CD14-positive monocyte (primary cell): ENCODE results near the gene EFCAB10. TPM values are rescaled to one million over a fixed set of nuclear protein-coding genes. Genes with fewer than 3 reads are reported as not detected.
"Not testable (repeated sequence)": the region's sequence is repeated elsewhere in the genome, so short reads cannot be mapped to it uniquely, and the experiment has no call there.

Source experiments
- DNase-seq, 3 donors: peaks; one replicate each; pipeline ENCODE4 v3.0.0-alpha.2; 2011 to 2022
- H2AFZ ChIP-seq: 2 replicates; pipeline ENCODE4 v1.6.0; 2012; ENCODE audit warnings: mild to moderate bottlenecking, low read depth, low read length, inconsistent platforms; ENCODE audit not compliant: insufficient read depth, poor library complexity, severe bottlenecking
- H3K27ac ChIP-seq, 2 donors: 1 replicate in 1 of 2; 2 replicates in 1 of 2; pipeline ENCODE4 v1.5.1; 2012 to 2013; ENCODE audit warnings: low read length in 2 of 2, control low read depth in 1 of 2, inconsistent platforms in 1 of 2, low read depth in 1 of 2, mild to moderate bottlenecking in 1 of 2
- H3K27me3 ChIP-seq, 2 donors: one replicate each; pipeline versions ENCODE4 v1.6.0 to v1.6.1; 2011 to 2013; ENCODE audit warnings: low read length in 2 of 2; ENCODE audit not compliant: control insufficient read depth in 2 of 2, insufficient read depth in 2 of 2
- H3K36me3 ChIP-seq, 2 donors: replicated peaks in 1 of 2; 1 replicate in 1 of 2; 2 replicates in 1 of 2; pipeline versions ENCODE4 v1.5.1 to v1.6.1; 2012 to 2013; ENCODE audit warnings: low read length in 2 of 2, control low read depth in 1 of 2, inconsistent platforms in 1 of 2, mild to moderate bottlenecking in 1 of 2; ENCODE audit not compliant: insufficient read depth in 2 of 2, control insufficient read depth in 1 of 2
- H3K4me1 ChIP-seq, 2 donors: 1 replicate in 1 of 2; 2 replicates in 1 of 2; pipeline versions ENCODE4 v1.5.1 to v1.6.1; 2012 to 2013; ENCODE audit warnings: low read length in 2 of 2, control low read depth in 1 of 2, inconsistent platforms in 1 of 2, mild to moderate bottlenecking in 1 of 2, moderate library complexity in 1 of 2; ENCODE audit not compliant: insufficient read depth in 2 of 2, control insufficient read depth in 1 of 2
- H3K4me2 ChIP-seq: replicated peaks from 2 replicates; pipeline ENCODE3; 2012; ENCODE audit warnings: low read length, moderate library complexity, mild to moderate bottlenecking; ENCODE audit not compliant: poor library complexity, severe bottlenecking; ENCODE audit errors: extremely low read depth
- H3K4me3 ChIP-seq, 3 experiments: fragments of 200-600 bp in 1 of 3; sonication (generic) in 1 of 3; replicated peaks in 1 of 3; 1 replicate in 2 of 3; 2 replicates in 1 of 3; pipeline ENCODE4 v1.5.1; 2011 to 2013; ENCODE audit warnings: low read length in 3 of 3, mild to moderate bottlenecking in 3 of 3, control low read depth in 2 of 3, low read depth in 2 of 3, inconsistent platforms in 1 of 3, moderate library complexity in 1 of 3
- H3K79me2 ChIP-seq: 2 replicates; pipeline ENCODE4 v1.6.0; 2012; ENCODE audit warnings: mild to moderate bottlenecking, control low read depth, inconsistent platforms, low read length, moderate library complexity; ENCODE audit not compliant: insufficient read depth
- H3K9ac ChIP-seq: 2 replicates; pipeline ENCODE4 v1.6.0; 2017; ENCODE audit warnings: low read length, mild to moderate bottlenecking; ENCODE audit not compliant: insufficient read depth, poor library complexity, severe bottlenecking
- H3K9me3 ChIP-seq, 2 donors: replicated peaks in 1 of 2; 1 replicate in 1 of 2; 2 replicates in 1 of 2; pipeline versions ENCODE4 v1.5.1 to v1.6.1; 2012 to 2013; ENCODE audit warnings: low read length in 2 of 2, control low read depth in 1 of 2; ENCODE audit not compliant: control insufficient read depth in 1 of 2, insufficient read depth in 1 of 2
- H4K20me1 ChIP-seq: 2 replicates; pipeline ENCODE4 v1.6.0; 2012; ENCODE audit warnings: mild to moderate bottlenecking, low read length, control low read depth, moderate library complexity; ENCODE audit not compliant: insufficient read depth
- H3K27ac Mint-ChIP-seq, 7 donors: one replicate each; pipeline ENCODE4 v1.8.0; 2020; ENCODE audit warnings: mild to moderate bottlenecking in 7 of 7, mixed read lengths in 7 of 7, moderate library complexity in 6 of 7, inconsistent platforms in 2 of 7
- H3K27me3 Mint-ChIP-seq, 3 donors: one replicate each; pipeline ENCODE4 v1.8.0; 2021 to 2022; ENCODE audit warnings: low read depth in 3 of 3, mild to moderate bottlenecking in 3 of 3, mixed read lengths in 3 of 3, moderate library complexity in 3 of 3, inconsistent platforms in 1 of 3
- H3K36me3 Mint-ChIP-seq, 2 donors: one replicate each; pipeline ENCODE4 v1.8.0; 2020; ENCODE audit warnings: mixed read lengths in 2 of 2, inconsistent platforms in 1 of 2, mild to moderate bottlenecking in 1 of 2
- H3K4me1 Mint-ChIP-seq: one replicate; pipeline ENCODE4 v1.8.0; 2020; ENCODE audit warnings: mild to moderate bottlenecking, mixed read lengths
- H3K4me3 Mint-ChIP-seq, 2 donors: one replicate each; pipeline ENCODE4 v1.8.0; 2020; ENCODE audit warnings: mild to moderate bottlenecking in 2 of 2, mixed read lengths in 2 of 2, moderate library complexity in 1 of 2
- H3K9me3 Mint-ChIP-seq, 7 donors: one replicate each; pipeline ENCODE4 v1.8.0; 2020 to 2022; ENCODE audit warnings: mixed read lengths in 7 of 7, mild to moderate bottlenecking in 6 of 7, moderate library complexity in 6 of 7, inconsistent platforms in 2 of 7
- WGBS: methylation state at CpG from one replicate; pipeline ENCODE4 v1.1.5; 2013; ENCODE audit warnings: missing lambda C conversion rate; ENCODE audit not compliant: insufficient coverage; 5-methylcytosine and 5-hydroxymethylcytosine counted together
- intact Hi-C, 2 donors: fragments of 100-400 bp; cut with micrococcal nuclease; formaldehyde crosslinking; loops; one replicate each; pipeline versions ENCODE4 v1.15.0 to v1.15.1; 2023
- polyA plus RNA-seq, 3 donors: library from polyadenylated mRNA; depleted of rRNA in 1 of 3; unstranded in 2 of 3; stranded (reverse) in 1 of 3; fragments of 300-500 nt in 2 of 3; fragments of >200 nt in 1 of 3; fragmentation: Illumina TruSeq in 2 of 3; gene quantifications; 1 replicate in 2 of 3; 2 replicates in 1 of 3; pipeline ENCODE4 v1.2.3, GENCODE V29; 2012 to 2021
- TF ChIP-seq, protein P1 (sequence below): fragments of 200-600 bp; IDR thresholded peaks from one replicate; pipeline ENCODE4 v1.8.0; 2022; ENCODE audit warnings: antibody characterized with exemption, mild to moderate bottlenecking

Gene EFCAB10
- polyA plus RNA-seq, 3 donors, result not detected

DNA sequence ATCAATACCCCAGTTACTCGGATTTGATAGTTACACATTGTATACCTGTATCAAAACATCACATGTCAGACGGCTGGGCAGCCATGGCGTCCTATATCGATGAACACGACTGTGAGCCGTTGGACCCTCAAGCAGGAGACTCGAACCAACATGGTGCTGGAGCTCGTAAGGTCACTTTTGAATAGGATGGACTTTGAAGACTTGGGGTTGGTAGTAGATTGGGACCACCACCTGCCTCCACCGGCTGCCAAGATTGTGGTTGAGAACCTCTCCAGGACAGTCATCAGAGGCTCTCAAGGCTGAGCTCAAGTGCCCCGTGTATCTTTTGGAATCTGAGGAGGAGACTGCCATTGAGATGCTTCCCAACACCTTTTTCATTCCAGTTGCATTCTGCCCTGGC, 51.2 kb downstream of the EFCAB10 start:
- intact Hi-C loops, result no loop called here
- peaks cover 25% of the 10 kb centered on the region for H3K4me1 Mint-ChIP-seq
- 97% methylated on average over 9 of the region's 10 CpGs for WGBS

DNA sequence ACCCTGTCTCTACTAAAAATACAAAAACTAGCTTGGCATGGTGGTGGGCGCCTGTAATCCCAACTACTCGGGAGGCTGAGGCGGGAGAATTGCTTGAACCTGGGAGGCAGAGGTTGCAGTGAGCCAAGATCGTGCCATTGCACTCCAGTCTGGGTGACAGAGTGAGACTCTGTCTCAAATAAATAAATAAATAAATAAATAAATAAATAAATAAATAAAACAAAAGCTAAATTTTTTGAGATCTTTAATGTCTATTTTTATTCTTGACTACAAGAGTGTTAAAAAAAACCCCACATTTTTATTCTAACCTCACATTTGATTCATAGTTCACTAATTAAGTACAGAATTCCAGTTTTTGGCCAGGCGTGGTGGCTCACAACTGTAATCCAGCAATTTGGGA, 53.6 kb downstream of the EFCAB10 start:
- H4K20me1 ChIP-seq, H3K4me3 Mint-ChIP-seq, H3K27me3 Mint-ChIP-seq, H3K9ac ChIP-seq, H3K27ac ChIP-seq, H3K9me3 ChIP-seq, H3K4me3 ChIP-seq, H3K36me3 Mint-ChIP-seq, H3K9me3 Mint-ChIP-seq, H3K36me3 ChIP-seq, H3K79me2 ChIP-seq, H3K4me2 ChIP-seq, H2AFZ ChIP-seq, DNase-seq, intact Hi-C loops, H3K27me3 ChIP-seq: not testable (repeated sequence)
- H3K4me1 ChIP-seq, result peaks cover 16 to 20% of the 10 kb centered on the region in 2 donors
- no CpG with 5 or more reads among the region's 5 CpGs for WGBS
- H3K4me1 Mint-ChIP-seq, result peaks cover 20% of the 10 kb centered on the region
- H3K27ac Mint-ChIP-seq, result peak overlapping the region in 1 of 7 donors; percentile 26

More for the DNA sequence above, 51.2 kb downstream of the EFCAB10 start:
- H3K27me3 Mint-ChIP-seq, result peaks cover 0 to 3% (median 0%) of the 10 kb centered on the region in 3 donors
- DNase-seq, result no peak
- no peaks in the 10 kb centered on the region for H3K27me3 ChIP-seq
- no peak overlapping the region for H2AFZ ChIP-seq
- no peaks in the 10 kb centered on the region for H3K36me3 Mint-ChIP-seq
- no peaks in the 10 kb centered on the region for H3K9me3 Mint-ChIP-seq
- H3K4me3 ChIP-seq, result no peak overlapping the region
- no peak overlapping the region for H3K27ac Mint-ChIP-seq
- TF ChIP-seq, protein P1, sequence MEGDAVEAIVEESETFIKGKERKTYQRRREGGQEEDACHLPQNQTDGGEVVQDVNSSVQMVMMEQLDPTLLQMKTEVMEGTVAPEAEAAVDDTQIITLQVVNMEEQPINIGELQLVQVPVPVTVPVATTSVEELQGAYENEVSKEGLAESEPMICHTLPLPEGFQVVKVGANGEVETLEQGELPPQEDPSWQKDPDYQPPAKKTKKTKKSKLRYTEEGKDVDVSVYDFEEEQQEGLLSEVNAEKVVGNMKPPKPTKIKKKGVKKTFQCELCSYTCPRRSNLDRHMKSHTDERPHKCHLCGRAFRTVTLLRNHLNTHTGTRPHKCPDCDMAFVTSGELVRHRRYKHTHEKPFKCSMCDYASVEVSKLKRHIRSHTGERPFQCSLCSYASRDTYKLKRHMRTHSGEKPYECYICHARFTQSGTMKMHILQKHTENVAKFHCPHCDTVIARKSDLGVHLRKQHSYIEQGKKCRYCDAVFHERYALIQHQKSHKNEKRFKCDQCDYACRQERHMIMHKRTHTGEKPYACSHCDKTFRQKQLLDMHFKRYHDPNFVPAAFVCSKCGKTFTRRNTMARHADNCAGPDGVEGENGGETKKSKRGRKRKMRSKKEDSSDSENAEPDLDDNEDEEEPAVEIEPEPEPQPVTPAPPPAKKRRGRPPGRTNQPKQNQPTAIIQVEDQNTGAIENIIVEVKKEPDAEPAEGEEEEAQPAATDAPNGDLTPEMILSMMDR, result no peak
- H3K4me1 ChIP-seq, result peaks cover 16 to 21% of the 10 kb centered on the region in 2 donors
- no peaks in the 10 kb centered on the region for H3K9me3 ChIP-seq
- no peak overlapping the region for H3K4me3 Mint-ChIP-seq
- H3K27ac ChIP-seq, result no peak overlapping the region
- H3K4me2 ChIP-seq, result no peak overlapping the region
- no peaks in the 10 kb centered on the region for H4K20me1 ChIP-seq
- H3K9ac ChIP-seq, result no peak overlapping the region
- no peaks in the 10 kb centered on the region for H3K36me3 ChIP-seq
- peaks cover 22% of the 10 kb centered on the region for H3K79me2 ChIP-seq
